Measurements from ENCODE around the gene CRYBG3. TPM values are rescaled to one million over a fixed set of nuclear protein-coding genes. Genes with fewer than 3 reads are reported as not detected.

CRYBG3 gene
- total and polyA plus RNA-seq, 4 experiments from 2014 or later: 0.83 to 12.3 (median 7.5) TPM

GRCh38 chr3:97994328-97994945 is 172.6 kb downstream of the CRYBG3 start:
- no peaks in the 10 kb centered on the region for H3K9me3 Mint-ChIP-seq
- Histone ChIP-seq H3K27me3 (ENCODE audit: insufficient read depth, low read length) (no peaks in the 10 kb centered on the region), H3K4me3 (ENCODE audit: low read length in 2 of 2) (no peak overlapping the region), H3K27ac (ENCODE audit: low read depth, low read length) (no peak overlapping the region), H3K36me3 (ENCODE audit: insufficient read depth, low read length) (no peaks in the 10 kb centered on the region), H3K4me1 (ENCODE audit: insufficient read depth, low read length) (peaks cover 24% of the 10 kb centered on the region), H3K9me3 (ENCODE audit: control insufficient read depth in 1 of 2, low read length in 2 of 2) (no peaks in the 10 kb centered on the region)
- POLR2A ChIA-PET (ENCODE audit: partially characterized antibody): no interaction called here
- no peaks in the 10 kb centered on the region for H3K36me3 Mint-ChIP-seq
- DNase-seq: no peak
- CTCF ChIA-PET (ENCODE audit: partially characterized antibody): interaction anchor here (1.3 kb wide), 1 partner anchor 17 kb away, joined by 3 read pairs; no protein-coding TSS in a partner anchor
- H3K27me3 Mint-ChIP-seq: no peaks in the 10 kb centered on the region
- H3K27ac Mint-ChIP-seq: no peak overlapping the region
- no peak overlapping the region for H3K4me3 Mint-ChIP-seq
- H3K4me1 Mint-ChIP-seq: peaks cover 16 to 35% (median 25%) of the 10 kb centered on the region in 4 donors
- intact Hi-C loops (cut with micrococcal nuclease): no loop called here

Other genes starting within 250 kb of the CRYBG3 start
- 1 to 10 TPM; 3.7 to 6.4 TPM for gene ARL6, start 57.3 kb upstream of the CRYBG3 start, total RNA-seq
- gene ARL6, start 57.3 kb upstream of the CRYBG3 start, polyA plus RNA-seq: 1 to 10 TPM; 3.8 to 4.9 TPM
- 10 to 100 TPM; 32.2 to 35.5 TPM for gene RIOX2, start 150.4 kb downstream of the CRYBG3 start, total RNA-seq
- 10 to 100 TPM; 39.2 to 43.0 TPM for gene RIOX2, start 150.4 kb downstream of the CRYBG3 start, polyA plus RNA-seq
- gene GABRR3, start 213.3 kb downstream of the CRYBG3 start, total RNA-seq: under 1 TPM in 1 of 2 experiments, not detected in 1; 0.17 TPM
- under 1 TPM in 1 of 2 donors, not detected in 1; 0.03 TPM for gene GABRR3, start 213.3 kb downstream of the CRYBG3 start, polyA plus RNA-seq

All from CD4-positive, alpha-beta memory T cell (primary cell).